ENCODE measurements around the gene NCAPG2. TPM values are rescaled to one million over a fixed set of nuclear protein-coding genes. Genes with fewer than 3 reads are reported as not detected.

Gene NCAPG2
- total and polyA plus RNA-seq, 2 of the 13 experiments (the other 11 are each of a cell fraction or from before 2014, with no cell fraction given): 15.1 to 30.7 TPM

DNA sequence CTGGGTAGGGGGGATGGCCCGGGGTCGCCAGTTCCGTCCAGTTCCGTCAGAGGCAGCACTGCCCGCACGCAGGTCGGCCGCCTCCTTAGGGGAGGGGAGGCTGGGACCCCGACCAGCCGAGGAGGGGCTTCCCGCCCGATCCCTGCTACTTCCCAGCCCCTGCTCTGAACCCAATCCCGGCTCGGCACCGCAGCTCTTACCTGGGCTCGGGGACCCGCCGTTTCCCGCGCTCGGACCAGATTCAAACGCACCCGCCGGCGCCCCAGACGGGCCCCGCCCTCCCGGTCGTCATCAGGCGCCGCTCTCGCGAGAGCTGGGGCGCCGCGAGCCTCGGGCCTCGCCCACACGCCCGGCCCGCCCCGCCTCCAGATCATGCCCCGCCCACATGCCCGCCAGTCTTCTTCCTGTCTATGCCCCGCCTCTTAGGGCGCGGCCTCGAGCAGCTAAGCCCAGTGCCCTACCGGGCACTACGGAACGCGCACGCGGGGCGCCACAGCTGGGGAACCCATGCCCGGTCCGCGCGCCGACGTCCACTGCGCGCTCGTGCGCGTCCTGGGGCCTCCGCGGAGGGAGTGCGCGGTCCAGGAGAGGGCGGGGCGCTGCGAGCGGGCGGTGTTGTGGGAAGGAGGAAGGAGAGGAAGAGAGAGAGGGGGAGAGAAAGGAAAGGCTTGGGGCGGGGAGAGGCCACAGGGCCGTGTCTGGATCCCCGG is at the start of gene NCAPG2 (continued):
- TF ChIP-seq ZNF674 (CRISPR knock-in tag; IDR thresholded peaks at IDR 0.05; ENCODE audit: low read depth) (no peak), SNAPC4 (CRISPR knock-in tag; IDR thresholded peaks at IDR 0.05) (no peak), NR2F1 (CRISPR knock-in tag; IDR thresholded peaks at IDR 0.05) (no peak), MED1 (CRISPR knock-in tag; IDR thresholded peaks at IDR 0.05) (peak; percentile 70), NFYB (CRISPR knock-in tag; IDR thresholded peaks at IDR 0.05) (no peak; the same call in 1 of the 2 replicates), FOXP4 (CRISPR knock-in tag; IDR thresholded peaks at IDR 0.05) (0 out of 2 replicates have a peak, but pooled peaks have one; percentile 21), AGO2 (optimal IDR thresholded peaks at IDR 0.05; ENCODE audit: low read depth, low read length) (no peak), ZNF335 (CRISPR knock-in tag; IDR thresholded peaks at IDR 0.05) (no peak), SUZ12 (IDR thresholded peaks at IDR 0.05; ENCODE audit: low read depth, low read length) (no peak), ZNF414 (CRISPR knock-in tag; IDR thresholded peaks at IDR 0.05) (no peak), GATAD2A (CRISPR knock-in tag; IDR thresholded peaks at IDR 0.05) (peak; percentile 50; the same call in 1 of the 2 replicates), ZFP37 (CRISPR knock-in tag; IDR thresholded peaks at IDR 0.05; ENCODE audit: borderline replicate concordance) (no peak), PHF20 (CRISPR knock-in tag; IDR thresholded peaks at IDR 0.05) (peak; percentile 75), ZNF777 (CRISPR knock-in tag; IDR thresholded peaks at IDR 0.05) (no peak)
- TF ChIP-seq, protein P1, sequence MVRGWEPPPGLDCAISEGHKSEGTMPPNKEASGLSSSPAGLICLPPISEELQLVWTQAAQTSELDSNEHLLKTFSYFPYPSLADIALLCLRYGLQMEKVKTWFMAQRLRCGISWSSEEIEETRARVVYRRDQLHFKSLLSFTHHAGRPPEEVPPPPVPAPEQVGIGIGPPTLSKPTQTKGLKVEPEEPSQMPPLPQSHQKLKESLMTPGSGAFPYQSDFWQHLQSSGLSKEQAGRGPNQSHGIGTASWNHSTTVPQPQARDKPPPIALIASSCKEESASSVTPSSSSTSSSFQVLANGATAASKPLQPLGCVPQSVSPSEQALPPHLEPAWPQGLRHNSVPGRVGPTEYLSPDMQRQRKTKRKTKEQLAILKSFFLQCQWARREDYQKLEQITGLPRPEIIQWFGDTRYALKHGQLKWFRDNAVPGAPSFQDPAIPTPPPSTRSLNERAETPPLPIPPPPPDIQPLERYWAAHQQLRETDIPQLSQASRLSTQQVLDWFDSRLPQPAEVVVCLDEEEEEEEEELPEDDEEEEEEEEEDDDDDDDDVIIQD (CRISPR knock-in tag; IDR thresholded peaks at IDR 0.05; ENCODE audit: low read depth): peak; percentile 64; the same call in 1 of the 2 replicates
- TF ChIP-seq, protein P2, sequence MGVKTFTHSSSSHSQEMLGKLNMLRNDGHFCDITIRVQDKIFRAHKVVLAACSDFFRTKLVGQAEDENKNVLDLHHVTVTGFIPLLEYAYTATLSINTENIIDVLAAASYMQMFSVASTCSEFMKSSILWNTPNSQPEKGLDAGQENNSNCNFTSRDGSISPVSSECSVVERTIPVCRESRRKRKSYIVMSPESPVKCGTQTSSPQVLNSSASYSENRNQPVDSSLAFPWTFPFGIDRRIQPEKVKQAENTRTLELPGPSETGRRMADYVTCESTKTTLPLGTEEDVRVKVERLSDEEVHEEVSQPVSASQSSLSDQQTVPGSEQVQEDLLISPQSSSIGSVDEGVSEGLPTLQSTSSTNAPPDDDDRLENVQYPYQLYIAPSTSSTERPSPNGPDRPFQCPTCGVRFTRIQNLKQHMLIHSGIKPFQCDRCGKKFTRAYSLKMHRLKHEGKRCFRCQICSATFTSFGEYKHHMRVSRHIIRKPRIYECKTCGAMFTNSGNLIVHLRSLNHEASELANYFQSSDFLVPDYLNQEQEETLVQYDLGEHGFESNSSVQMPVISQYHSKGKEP (CRISPR knock-in tag; IDR thresholded peaks at IDR 0.05): no peak
- TF ChIP-seq, protein P3, sequence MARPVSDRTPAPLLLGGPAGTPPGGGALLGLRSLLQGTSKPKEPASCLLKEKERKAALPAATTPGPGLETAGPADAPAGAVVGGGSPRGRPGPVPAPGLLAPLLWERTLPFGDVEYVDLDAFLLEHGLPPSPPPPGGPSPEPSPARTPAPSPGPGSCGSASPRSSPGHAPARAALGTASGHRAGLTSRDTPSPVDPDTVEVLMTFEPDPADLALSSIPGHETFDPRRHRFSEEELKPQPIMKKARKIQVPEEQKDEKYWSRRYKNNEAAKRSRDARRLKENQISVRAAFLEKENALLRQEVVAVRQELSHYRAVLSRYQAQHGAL (CRISPR knock-in tag; IDR thresholded peaks at IDR 0.05; ENCODE audit: not compliant biosample characterization): no peak

Data from HepG2 (cell line).